T-helper 17 cell (primary cell): ENCODE data around the gene OR6B1. TPM values are rescaled to one million over a fixed set of nuclear protein-coding genes. Genes with fewer than 3 reads are reported as not detected.

ENCODE experiments used
- ATAC-seq: fragments of 150-1000 bp; cut with Tn5 transposase; 2 replicates; pipeline ENCODE4 v1.10.0; 2021; ENCODE audit warnings: mild to moderate bottlenecking, moderate library complexity
- DNase-seq, 3 donors: peaks; one replicate each; pipeline versions ENCODE4 v3.0.0 to v3.0.0-alpha.2; 2020 to 2021
- H3K9me3 ChIP-seq: one replicate; pipeline ENCODE4 v1.7.0; 2013; ENCODE audit warnings: low read length, mild to moderate bottlenecking; ENCODE audit not compliant: control insufficient read depth, poor library complexity, severe bottlenecking
- H3K27ac Mint-ChIP-seq: one replicate; pipeline ENCODE4 v1.8.0; 2022; ENCODE audit warnings: mild to moderate bottlenecking, moderate library complexity, mixed read lengths
- H3K27me3 Mint-ChIP-seq: one replicate; pipeline ENCODE4 v1.8.0; 2022; ENCODE audit warnings: mixed read lengths
- H3K36me3 Mint-ChIP-seq: one replicate; pipeline ENCODE4 v1.8.0; 2022; ENCODE audit warnings: low read depth, mixed read lengths
- H3K4me1 Mint-ChIP-seq: one replicate; pipeline ENCODE4 v1.8.0; 2022; ENCODE audit warnings: mild to moderate bottlenecking, mixed read lengths
- H3K4me3 Mint-ChIP-seq: one replicate; pipeline ENCODE4 v1.8.0; 2022; ENCODE audit warnings: mild to moderate bottlenecking, moderate library complexity, mixed read lengths
- total RNA-seq, 4 donors: library from RNA in 2 of 4; stranded (reverse) in 2 of 4; gene quantifications; one replicate each; pipeline ENCODE4 v1.2.3 and lab custom pipeline; 2022 to 2026

OR6B1 gene
- total RNA-seq, result not detected
- total RNA-seq (lab: John Stamatoyannopoulos, UW), result 0 to 0.12 reads per million in 2 donors

DNA sequence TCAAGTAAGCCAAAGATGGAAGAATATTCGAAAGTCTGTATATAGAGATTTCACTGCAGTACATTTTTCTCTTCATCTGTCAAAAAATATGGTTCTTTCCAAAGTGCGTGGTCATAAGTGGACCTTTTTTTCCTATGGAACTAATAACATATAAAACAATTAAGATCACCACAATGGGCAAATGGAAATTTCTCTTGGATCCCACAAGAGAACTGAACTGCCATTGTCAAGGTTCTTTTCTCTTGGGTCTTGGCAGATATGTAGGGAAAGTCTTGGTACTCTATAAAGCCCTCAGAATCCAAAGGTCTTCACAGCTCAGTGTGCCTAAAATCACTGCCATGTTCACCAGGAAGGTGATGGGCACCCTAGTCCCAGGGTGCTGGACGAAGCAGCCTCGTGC lies at the start of gene OR6B1:
TSS of gene OR6B1 (plus strand) at position 301 of the 400 bp plus-strand sequence. CDS start 3,677 bp downstream, outside the sequence.
- Mint-ChIP-seq H3K27me3 (peaks cover 41% of the 10 kb centered on the region), H3K4me1 (peaks cover 6% of the 10 kb centered on the region), H3K27ac (no peak within 1 kb of the TSS), H3K4me3 (no peak within 1 kb of the TSS), H3K36me3 (no peaks in the 10 kb centered on the region)
- H3K9me3 ChIP-seq, result no peaks in the 10 kb centered on the region
- ATAC-seq (no peak), DNase-seq (no peak)

GRCh38 chr7:143953421-143953820 lies 46.7 kb upstream of the OR6B1 start:
- no peak for ATAC-seq
- Mint-ChIP-seq H3K4me3 (no peak overlapping the region), H3K27ac (no peak overlapping the region), H3K27me3 (peaks cover 50% of the 10 kb centered on the region), H3K4me1 (no peaks in the 10 kb centered on the region), H3K36me3 (peaks cover 4% of the 10 kb centered on the region)
- no peaks in the 10 kb centered on the region for H3K9me3 ChIP-seq
- no peak for DNase-seq

GRCh38 chr7:143954135-143954534 lies 46.0 kb upstream of the OR6B1 start:
- H3K9me3 ChIP-seq, result no peaks in the 10 kb centered on the region
- Mint-ChIP-seq H3K27ac (no peak overlapping the region), H3K27me3 (peaks cover 49% of the 10 kb centered on the region), H3K36me3 (peaks cover 2% of the 10 kb centered on the region), H3K4me1 (no peaks in the 10 kb centered on the region), H3K4me3 (no peak overlapping the region)
- no peak for ATAC-seq
- DNase-seq, result no peak

DNA sequence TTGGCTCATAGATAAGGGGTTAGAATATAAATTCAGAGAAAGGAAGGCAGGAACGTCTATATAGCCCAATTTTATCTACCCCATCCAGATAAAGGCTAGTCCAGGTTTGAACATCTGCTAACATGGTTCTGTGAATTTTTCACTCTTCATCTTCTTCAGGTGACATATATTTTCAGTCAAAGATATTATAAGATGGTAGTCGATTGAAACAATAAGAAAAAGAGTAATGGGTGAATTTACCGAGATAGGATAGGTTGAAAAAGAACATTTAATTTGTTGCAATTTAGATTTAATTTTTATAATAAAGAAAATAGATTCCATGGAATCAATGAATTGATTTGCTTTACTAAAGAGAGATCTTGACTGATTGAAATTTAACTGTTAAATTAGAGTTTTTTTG lies 45.6 kb upstream of the OR6B1 start, which contains the start of gene OR2F1:
TSS of gene OR2F1 (plus strand) at position 301 of the 400 bp plus-strand sequence. CDS start 5,127 bp downstream, outside the sequence.
- H3K4me1 Mint-ChIP-seq, result no peaks in the 10 kb centered on the region
- no peak for DNase-seq
- H3K4me3 Mint-ChIP-seq, result no peak within 1 kb of the TSS
- H3K27ac Mint-ChIP-seq, result no peak within 1 kb of the TSS
- no peaks in the 10 kb centered on the region for H3K9me3 ChIP-seq
- ATAC-seq, result no peak
- H3K36me3 Mint-ChIP-seq, result no peaks in the 10 kb centered on the region
- H3K27me3 Mint-ChIP-seq, result peaks cover 47% of the 10 kb centered on the region

GRCh38 chr7:143958781-143959180 lies 41.3 kb upstream of the OR6B1 start:
- Mint-ChIP-seq H3K4me1 (no peaks in the 10 kb centered on the region), H3K27me3 (peaks cover 58% of the 10 kb centered on the region), H3K36me3 (no peaks in the 10 kb centered on the region), H3K4me3 (no peak overlapping the region), H3K27ac (no peak overlapping the region)
- ATAC-seq, result no peak
- H3K9me3 ChIP-seq, result no peaks in the 10 kb centered on the region
- DNase-seq, result no peak

DNA sequence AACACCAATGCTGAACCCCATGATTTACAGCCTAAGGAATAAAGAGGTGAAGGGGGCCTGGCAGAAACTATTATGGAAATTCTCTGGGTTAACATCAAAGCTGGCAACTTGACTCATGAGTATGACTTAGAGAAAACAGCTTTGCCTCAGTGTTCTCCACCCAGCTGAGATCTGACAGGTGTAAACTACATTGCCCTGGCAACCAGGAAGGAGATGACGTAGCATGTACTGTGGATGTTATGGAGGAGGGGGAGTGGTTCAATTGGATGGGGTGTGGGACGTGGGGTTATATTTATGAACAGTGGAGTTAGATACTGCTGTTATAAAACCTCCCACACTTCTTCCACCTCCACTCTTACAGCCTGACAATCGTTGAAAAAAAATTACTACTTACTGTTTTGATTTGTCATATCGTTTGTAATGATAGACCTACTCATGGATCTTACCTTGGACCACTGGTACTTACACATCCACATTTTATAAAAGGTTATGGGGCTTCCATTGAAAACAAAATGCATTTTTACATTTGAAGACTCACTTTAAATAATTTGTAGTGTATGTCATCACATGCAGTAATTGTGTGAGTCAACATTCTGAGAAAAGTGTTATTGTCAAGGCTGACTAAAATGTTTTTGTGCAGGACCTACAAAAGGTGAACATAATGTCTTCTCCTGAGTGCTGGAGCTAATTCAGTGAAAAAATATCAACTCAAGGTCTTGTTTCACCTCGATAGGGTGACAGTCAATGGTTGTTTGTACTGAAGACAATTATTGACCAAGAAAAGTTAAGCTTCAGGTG lies 39.1 kb upstream of the OR6B1 start:
- peaks cover 56% of the 10 kb centered on the region for H3K27me3 Mint-ChIP-seq

GRCh38 chr7:143965280-143965679 lies 34.8 kb upstream of the OR6B1 start:
- peaks cover 37% of the 10 kb centered on the region for H3K27me3 Mint-ChIP-seq
- H3K36me3 Mint-ChIP-seq, result no peaks in the 10 kb centered on the region
- no peaks in the 10 kb centered on the region for H3K9me3 ChIP-seq

More for the DNA sequence above, 39.1 kb upstream of the OR6B1 start:
- DNase-seq (no peak), ATAC-seq (no peak)
- Mint-ChIP-seq H3K36me3 (no peaks in the 10 kb centered on the region), H3K4me3 (no peak overlapping the region), H3K4me1 (no peaks in the 10 kb centered on the region), H3K27ac (no peak overlapping the region)
- H3K9me3 ChIP-seq, result no peaks in the 10 kb centered on the region

DNA sequence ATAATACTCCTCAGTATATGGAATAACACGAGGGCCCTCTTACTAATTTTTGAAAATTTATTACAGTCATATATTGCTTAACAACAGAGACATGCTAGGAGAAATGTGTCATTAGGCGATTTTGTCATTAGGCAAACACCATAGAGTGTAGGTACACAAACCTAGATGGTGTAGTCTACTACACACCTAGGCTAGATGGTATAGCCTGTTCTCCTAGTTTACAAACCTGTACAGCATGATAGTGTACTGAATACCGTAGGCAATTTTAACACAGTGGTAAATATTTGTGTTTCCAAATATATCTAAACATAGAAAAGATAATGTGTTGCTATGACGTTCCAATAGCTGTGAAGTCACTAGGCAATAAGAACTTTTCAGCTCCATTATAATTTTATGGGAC lies 32.7 kb upstream of the OR6B1 start:
- peaks cover 8% of the 10 kb centered on the region for H3K9me3 ChIP-seq
- H3K27me3 Mint-ChIP-seq, result peaks cover 30% of the 10 kb centered on the region
- no peaks in the 10 kb centered on the region for H3K36me3 Mint-ChIP-seq
- ATAC-seq (no peak), DNase-seq (no peak)
- H3K27ac Mint-ChIP-seq, result no peak overlapping the region
- H3K4me3 Mint-ChIP-seq, result no peak overlapping the region
- H3K4me1 Mint-ChIP-seq, result no peaks in the 10 kb centered on the region

More at GRCh38 chr7:143965280-143965679, 34.8 kb upstream of the OR6B1 start:
- DNase-seq (no peak), ATAC-seq (no peak)
- Mint-ChIP-seq H3K27ac (no peak overlapping the region), H3K4me1 (no peaks in the 10 kb centered on the region), H3K4me3 (no peak overlapping the region)

GRCh38 chr7:143973870-143974416 lies 26.2 kb upstream of the OR6B1 start:
- H3K27me3 Mint-ChIP-seq, result peaks cover 28% of the 10 kb centered on the region
- no peak overlapping the region for H3K27ac Mint-ChIP-seq
- no peak overlapping the region for H3K4me3 Mint-ChIP-seq
- DNase-seq, result no peak
- no peaks in the 10 kb centered on the region for H3K36me3 Mint-ChIP-seq
- no peaks in the 10 kb centered on the region for H3K4me1 Mint-ChIP-seq
- H3K9me3 ChIP-seq, result peaks cover 8% of the 10 kb centered on the region
- ATAC-seq, result no peak

DNA sequence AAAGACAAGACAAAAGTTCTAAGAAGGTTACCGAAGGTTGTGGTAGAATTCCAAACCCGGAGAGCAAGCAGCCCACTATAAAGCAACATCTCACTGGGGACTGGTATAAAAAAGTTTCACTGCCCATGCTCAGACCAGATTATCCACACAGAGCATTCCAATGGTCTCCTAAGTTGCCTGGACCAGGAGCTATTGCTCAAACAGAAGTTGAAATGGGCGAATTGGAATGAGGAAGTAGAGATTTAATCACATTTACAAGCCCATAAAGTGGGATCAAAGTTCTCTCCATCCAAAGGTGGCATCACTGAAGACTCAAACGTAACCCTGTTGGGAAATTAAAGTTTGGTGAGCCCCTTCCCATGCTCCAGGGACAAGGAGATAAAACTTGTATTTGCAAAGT lies 25.7 kb upstream of the OR6B1 start:
- Mint-ChIP-seq H3K4me3 (no peak overlapping the region), H3K27ac (no peak overlapping the region), H3K36me3 (no peaks in the 10 kb centered on the region), H3K4me1 (no peaks in the 10 kb centered on the region), H3K27me3 (peaks cover 30% of the 10 kb centered on the region)
- DNase-seq (no peak), ATAC-seq (no peak)
- H3K9me3 ChIP-seq, result peaks cover 8% of the 10 kb centered on the region

GRCh38 chr7:143975617-143976016 lies 24.5 kb upstream of the OR6B1 start:
- H3K9me3 ChIP-seq, result peaks cover 8% of the 10 kb centered on the region
- DNase-seq, result no peak
- Mint-ChIP-seq H3K27ac (no peak overlapping the region), H3K4me3 (no peak overlapping the region), H3K4me1 (no peaks in the 10 kb centered on the region), H3K27me3 (peaks cover 32% of the 10 kb centered on the region), H3K36me3 (no peaks in the 10 kb centered on the region)
- ATAC-seq, result no peak

GRCh38 chr7:143978585-143978984 lies 21.5 kb upstream of the OR6B1 start:
- no peak overlapping the region for H3K4me3 Mint-ChIP-seq
- peaks cover 42% of the 10 kb centered on the region for H3K27me3 Mint-ChIP-seq
- no peak for DNase-seq
- H3K4me1 Mint-ChIP-seq, result no peaks in the 10 kb centered on the region
- no peaks in the 10 kb centered on the region for H3K36me3 Mint-ChIP-seq
- no peaks in the 10 kb centered on the region for H3K9me3 ChIP-seq
- ATAC-seq, result no peak
- H3K27ac Mint-ChIP-seq, result no peak overlapping the region

DNA sequence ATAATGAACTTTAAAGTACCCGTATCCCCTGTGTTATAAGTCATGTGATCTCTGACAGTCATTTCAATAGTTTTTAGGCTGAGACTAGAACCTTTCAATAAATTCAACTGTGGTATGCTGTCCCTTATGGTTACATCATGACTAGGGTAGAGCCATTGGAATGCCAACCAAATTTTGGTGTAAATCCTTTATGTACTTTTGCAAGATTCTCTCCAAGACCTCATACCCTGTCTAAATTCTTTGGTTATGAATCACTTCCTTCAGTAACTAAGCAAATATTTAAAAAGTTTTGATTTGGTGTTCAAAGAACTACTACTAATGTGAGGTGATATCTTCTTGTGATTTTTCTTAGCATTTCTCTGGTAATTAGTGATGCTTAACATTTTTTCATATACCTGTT lies 20.8 kb upstream of the OR6B1 start:
- no peaks in the 10 kb centered on the region for H3K4me1 Mint-ChIP-seq
- no peak overlapping the region for H3K27ac Mint-ChIP-seq
- H3K9me3 ChIP-seq, result no peaks in the 10 kb centered on the region
- DNase-seq, result no peak
- no peak overlapping the region for H3K4me3 Mint-ChIP-seq
- ATAC-seq, result no peak
- no peaks in the 10 kb centered on the region for H3K36me3 Mint-ChIP-seq
- H3K27me3 Mint-ChIP-seq, result peaks cover 37% of the 10 kb centered on the region

DNA sequence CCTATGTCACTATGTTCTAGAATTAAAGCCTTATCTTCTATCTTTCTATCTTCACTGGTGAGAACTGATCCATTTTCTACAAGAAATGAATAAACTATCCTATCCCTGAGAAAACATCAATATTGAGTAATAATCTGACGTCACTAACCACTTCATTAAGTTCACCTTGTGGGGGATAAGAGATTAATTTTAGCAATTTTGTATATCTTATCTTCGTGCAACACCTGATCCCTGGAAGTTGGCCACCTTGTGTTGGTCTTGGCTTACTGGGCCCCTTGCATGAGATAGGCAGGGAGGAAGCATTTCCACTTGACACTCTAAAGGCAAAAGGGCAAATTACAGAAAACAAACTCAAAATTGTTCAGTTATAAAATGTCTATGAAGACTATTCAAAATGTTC lies 20.1 kb upstream of the OR6B1 start:
- no peak overlapping the region for H3K4me3 Mint-ChIP-seq
- DNase-seq, result no peak

More for the DNA sequence above, 20.1 kb upstream of the OR6B1 start:
- Mint-ChIP-seq H3K4me1 (no peaks in the 10 kb centered on the region), H3K27me3 (peaks cover 31% of the 10 kb centered on the region), H3K27ac (no peak overlapping the region), H3K36me3 (no peaks in the 10 kb centered on the region)
- no peaks in the 10 kb centered on the region for H3K9me3 ChIP-seq
- no peak for ATAC-seq
